ENCODE data around the gene PDE2A. TPM values are rescaled to one million over a fixed set of nuclear protein-coding genes. Genes with fewer than 3 reads are reported as not detected.

PDE2A gene
- polyA plus RNA-seq, 1 experiment: 0.64 TPM

DNA sequence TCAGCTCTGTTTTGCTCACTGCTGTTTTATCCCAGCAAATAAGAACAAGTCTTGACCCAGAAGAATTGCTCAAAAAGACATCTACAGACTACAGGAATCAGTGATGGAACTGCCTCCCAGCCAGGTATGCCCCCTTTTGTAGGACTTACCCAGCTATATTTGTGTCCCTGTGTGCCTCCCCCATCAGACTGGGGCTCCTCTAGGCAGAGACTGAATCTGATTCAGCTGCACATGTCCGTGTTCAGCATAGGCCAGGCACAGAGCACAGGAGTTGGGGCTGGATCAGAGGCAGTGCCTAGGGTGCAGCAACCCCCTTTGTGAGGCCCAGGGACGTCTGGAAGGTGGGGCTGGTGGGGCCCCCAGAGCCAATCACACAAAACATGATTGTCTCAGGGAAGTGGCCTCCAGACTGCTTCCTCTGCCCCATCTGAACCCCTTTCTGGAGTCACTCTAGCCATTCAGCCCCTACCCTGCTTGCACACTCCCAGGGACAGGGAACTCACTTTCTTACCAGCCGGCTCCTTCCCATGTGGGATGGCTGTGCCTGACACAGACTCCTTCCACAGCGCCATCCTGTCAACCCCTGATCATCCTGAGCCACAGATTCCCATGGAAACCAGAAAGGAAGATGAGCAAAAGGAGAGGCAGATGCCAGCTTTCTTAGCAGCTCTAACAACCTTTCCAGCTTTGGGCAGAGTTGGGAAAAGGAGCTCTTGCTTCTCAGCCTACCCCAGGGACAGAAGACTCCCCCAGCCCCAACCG, 24.8 kb downstream of the PDE2A start:
- POLR2A ChIA-PET: no interaction called here
- TF ChIP-seq, protein P1, sequence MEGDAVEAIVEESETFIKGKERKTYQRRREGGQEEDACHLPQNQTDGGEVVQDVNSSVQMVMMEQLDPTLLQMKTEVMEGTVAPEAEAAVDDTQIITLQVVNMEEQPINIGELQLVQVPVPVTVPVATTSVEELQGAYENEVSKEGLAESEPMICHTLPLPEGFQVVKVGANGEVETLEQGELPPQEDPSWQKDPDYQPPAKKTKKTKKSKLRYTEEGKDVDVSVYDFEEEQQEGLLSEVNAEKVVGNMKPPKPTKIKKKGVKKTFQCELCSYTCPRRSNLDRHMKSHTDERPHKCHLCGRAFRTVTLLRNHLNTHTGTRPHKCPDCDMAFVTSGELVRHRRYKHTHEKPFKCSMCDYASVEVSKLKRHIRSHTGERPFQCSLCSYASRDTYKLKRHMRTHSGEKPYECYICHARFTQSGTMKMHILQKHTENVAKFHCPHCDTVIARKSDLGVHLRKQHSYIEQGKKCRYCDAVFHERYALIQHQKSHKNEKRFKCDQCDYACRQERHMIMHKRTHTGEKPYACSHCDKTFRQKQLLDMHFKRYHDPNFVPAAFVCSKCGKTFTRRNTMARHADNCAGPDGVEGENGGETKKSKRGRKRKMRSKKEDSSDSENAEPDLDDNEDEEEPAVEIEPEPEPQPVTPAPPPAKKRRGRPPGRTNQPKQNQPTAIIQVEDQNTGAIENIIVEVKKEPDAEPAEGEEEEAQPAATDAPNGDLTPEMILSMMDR (IDR thresholded peaks at IDR 0.05; ENCODE audit: insufficient read depth, low read depth, low read length): no peak

DNA sequence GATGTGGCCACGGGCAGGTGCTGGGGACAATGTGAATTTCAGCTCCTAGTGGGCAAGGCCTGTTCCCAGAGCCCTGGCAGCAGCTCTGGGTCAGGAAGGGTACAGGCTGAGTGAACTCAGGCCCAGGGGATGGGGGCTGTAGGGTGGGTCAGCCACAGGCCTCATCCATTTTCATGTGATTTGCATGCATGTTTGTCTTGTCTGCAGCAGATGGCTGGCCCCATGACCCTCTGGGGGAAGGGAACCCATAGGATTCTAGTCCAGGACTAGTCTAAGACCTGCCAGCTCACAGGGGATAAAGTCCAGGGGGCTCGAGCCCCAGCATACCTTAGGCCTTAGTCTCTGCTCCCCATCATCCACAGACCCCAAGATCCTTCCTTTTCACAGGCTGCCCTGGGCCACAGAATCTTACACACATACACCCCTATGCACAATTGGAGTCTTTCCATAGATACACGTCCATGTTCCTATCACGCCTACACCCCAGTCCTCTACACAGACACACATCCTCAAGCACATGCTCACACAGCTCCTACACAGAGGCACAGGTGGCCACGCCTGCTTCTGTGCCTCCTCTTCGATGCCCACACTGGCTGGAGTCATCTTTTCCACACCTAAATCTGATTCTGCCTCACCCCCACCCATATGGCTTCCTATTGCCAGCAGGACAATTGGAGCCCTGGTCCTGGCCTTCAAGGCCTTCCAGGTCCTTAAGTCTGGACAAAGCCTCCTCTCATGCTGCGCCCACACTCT, 25.7 kb downstream of the PDE2A start:
- no peak for DNase-seq (ENCODE audit: low read depth)
- Histone ChIP-seq H3K4me3 (ENCODE audit: low read depth, low read length) (no peak overlapping the region), H3K27me3 (ENCODE audit: control insufficient read depth, insufficient read depth, low read length) (peaks cover 13% of the 10 kb centered on the region), H3K36me3 (ENCODE audit: control insufficient read depth, insufficient read depth, low read length) (no peaks in the 10 kb centered on the region)
- ChIA-PET POLR2A (no interaction called here), CTCF (no interaction called here)
- TF ChIP-seq, protein P1 (IDR thresholded peaks at IDR 0.05; ENCODE audit: insufficient read depth, low read depth, low read length): no peak

More for the DNA sequence above, 24.8 kb downstream of the PDE2A start:
- no peak for DNase-seq (ENCODE audit: low read depth)
- CTCF ChIA-PET: interaction anchor here (0.7 kb wide), 1 partner anchor 35 kb away, joined by 4 read pairs; no protein-coding TSS in a partner anchor
- peaks cover 13% of the 10 kb centered on the region for H3K27me3 ChIP-seq (ENCODE audit: control insufficient read depth, insufficient read depth, low read length)
- no peak overlapping the region for H3K4me3 ChIP-seq (ENCODE audit: low read depth, low read length)
- H3K36me3 ChIP-seq (ENCODE audit: control insufficient read depth, insufficient read depth, low read length): no peaks in the 10 kb centered on the region

DNA sequence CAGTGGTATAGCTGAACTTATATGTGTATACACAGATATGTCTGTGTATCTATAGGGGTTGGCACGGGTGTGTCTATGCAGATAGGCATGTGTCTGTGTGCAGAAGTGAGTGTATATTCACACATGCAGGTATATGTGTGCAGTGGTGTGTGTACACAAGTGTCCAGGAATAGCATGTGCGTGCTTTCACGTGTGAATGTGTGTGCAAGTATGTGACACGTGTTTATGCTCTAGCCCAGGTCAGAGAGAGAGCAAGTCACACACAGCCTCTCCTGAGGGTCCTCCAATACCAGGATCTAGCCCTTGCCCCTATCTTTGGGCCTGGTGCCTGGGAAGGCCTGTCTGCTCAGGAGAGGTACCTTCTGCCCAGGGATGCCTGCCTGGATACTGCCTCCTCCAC, 26.3 kb downstream of the PDE2A start:
- no peaks in the 10 kb centered on the region for H3K36me3 ChIP-seq (ENCODE audit: control insufficient read depth, insufficient read depth, low read length)
- CTCF ChIA-PET: no interaction called here
- DNase-seq (ENCODE audit: low read depth): no peak
- TF ChIP-seq, protein P1 (IDR thresholded peaks at IDR 0.05; ENCODE audit: insufficient read depth, low read depth, low read length): no peak
- POLR2A ChIA-PET: no interaction called here
- no peak overlapping the region for H3K4me3 ChIP-seq (ENCODE audit: low read depth, low read length)
- peaks cover 13% of the 10 kb centered on the region for H3K27me3 ChIP-seq (ENCODE audit: control insufficient read depth, insufficient read depth, low read length)

DNA sequence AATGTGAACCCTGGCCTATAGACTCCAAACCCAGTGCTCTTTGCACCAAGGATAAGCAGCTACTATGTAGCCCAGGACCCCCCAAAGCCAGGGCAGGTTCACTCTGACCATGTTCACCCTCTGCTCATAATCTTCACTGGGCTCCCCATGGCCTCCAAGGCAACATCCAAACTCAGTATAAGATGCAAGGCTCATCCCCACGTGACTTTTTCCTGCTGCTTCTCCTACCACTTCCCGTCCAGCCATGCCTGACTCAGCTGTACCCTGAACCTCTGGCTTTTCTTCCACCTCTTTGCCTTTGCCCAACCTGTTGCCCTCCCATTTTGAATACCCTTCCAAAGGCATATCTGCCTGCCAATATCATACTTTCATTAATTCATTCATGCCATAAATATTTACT, 27.8 kb downstream of the PDE2A start:
- CTCF ChIA-PET: interaction anchor here (1.0 to 6.5 kb wide), 6 partner anchors 11 to 175 kb away, joined by 3 to 57 read pairs (median 4); no protein-coding TSS in a partner anchor
- TF ChIP-seq, protein P1 (IDR thresholded peaks at IDR 0.05; ENCODE audit: insufficient read depth, low read depth, low read length): no peak
- POLR2A ChIA-PET: no interaction called here
- Histone ChIP-seq H3K4me3 (ENCODE audit: low read depth, low read length) (no peak overlapping the region), H3K36me3 (ENCODE audit: control insufficient read depth, insufficient read depth, low read length) (no peaks in the 10 kb centered on the region), H3K27me3 (ENCODE audit: control insufficient read depth, insufficient read depth, low read length) (peaks cover 7% of the 10 kb centered on the region)
- no peak for DNase-seq (ENCODE audit: low read depth)

DNA sequence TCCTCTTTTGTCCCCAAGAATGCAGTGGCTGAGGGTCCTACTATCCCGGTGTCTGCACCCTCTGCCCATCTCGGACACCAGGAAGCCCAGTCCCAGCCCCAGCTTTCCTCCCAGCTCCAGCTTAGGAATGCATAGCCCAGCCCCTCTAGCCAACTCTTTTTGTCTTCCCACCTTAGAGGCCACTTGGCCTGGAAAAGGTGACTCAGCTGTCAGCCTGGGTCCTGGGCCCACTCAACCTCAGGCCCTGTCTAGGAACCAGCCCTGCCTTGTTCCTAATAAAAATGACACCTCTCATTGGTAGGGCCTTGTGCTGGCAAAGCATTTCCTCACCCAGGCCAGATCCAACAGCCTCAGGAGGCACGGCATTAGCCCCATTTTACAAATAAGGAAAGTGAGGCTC, 28.2 kb downstream of the PDE2A start:
- Histone ChIP-seq H3K36me3 (ENCODE audit: control insufficient read depth, insufficient read depth, low read length) (no peaks in the 10 kb centered on the region), H3K4me3 (ENCODE audit: low read depth, low read length) (no peak overlapping the region), H3K27me3 (ENCODE audit: control insufficient read depth, insufficient read depth, low read length) (peaks cover 7% of the 10 kb centered on the region)
- ChIA-PET CTCF (interaction anchor here (1.0 to 6.5 kb wide), 7 partner anchors 11 to 198 kb away, joined by 3 to 57 read pairs (median 6); no protein-coding TSS in a partner anchor), POLR2A (no interaction called here)
- TF ChIP-seq, protein P1 (IDR thresholded peaks at IDR 0.05; ENCODE audit: insufficient read depth, low read depth, low read length): no peak
- DNase-seq (ENCODE audit: low read depth): no peak

All from BJ (cell line).